Measurements from ENCODE around the gene EEPD1.

- TF ChIP-seq, protein P1, sequence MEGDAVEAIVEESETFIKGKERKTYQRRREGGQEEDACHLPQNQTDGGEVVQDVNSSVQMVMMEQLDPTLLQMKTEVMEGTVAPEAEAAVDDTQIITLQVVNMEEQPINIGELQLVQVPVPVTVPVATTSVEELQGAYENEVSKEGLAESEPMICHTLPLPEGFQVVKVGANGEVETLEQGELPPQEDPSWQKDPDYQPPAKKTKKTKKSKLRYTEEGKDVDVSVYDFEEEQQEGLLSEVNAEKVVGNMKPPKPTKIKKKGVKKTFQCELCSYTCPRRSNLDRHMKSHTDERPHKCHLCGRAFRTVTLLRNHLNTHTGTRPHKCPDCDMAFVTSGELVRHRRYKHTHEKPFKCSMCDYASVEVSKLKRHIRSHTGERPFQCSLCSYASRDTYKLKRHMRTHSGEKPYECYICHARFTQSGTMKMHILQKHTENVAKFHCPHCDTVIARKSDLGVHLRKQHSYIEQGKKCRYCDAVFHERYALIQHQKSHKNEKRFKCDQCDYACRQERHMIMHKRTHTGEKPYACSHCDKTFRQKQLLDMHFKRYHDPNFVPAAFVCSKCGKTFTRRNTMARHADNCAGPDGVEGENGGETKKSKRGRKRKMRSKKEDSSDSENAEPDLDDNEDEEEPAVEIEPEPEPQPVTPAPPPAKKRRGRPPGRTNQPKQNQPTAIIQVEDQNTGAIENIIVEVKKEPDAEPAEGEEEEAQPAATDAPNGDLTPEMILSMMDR (IDR thresholded peaks at IDR 0.05 in 8 of 11, conservative IDR thresholded peaks at IDR 0.05 in 3 of 11), result no peak
- TF ChIP-seq POLR2AphosphoS5 (IDR thresholded peaks at IDR 0.05) (no peak), POLR2A (IDR thresholded peaks at IDR 0.05) (no peak)
Observed at GRCh38 chr7:36310897-36311296, 157.8 kb downstream of the EEPD1 start.

Data from spleen (tissue), 7 donors.